HepG2 (cell line): Measurements from ENCODE around the gene BTN1A1. TPM values are rescaled to one million over a fixed set of nuclear protein-coding genes. Genes with fewer than 3 reads are reported as not detected.

ENCODE experiments used
- ATF1 ChIP-seq: IDR thresholded peaks from 2 replicates; pipeline ENCODE4 v1.6.1; 2016; ENCODE audit warnings: mild to moderate bottlenecking, control low read depth
- FOXO1 ChIP-seq: sonication (generic); formaldehyde crosslinking; IDR thresholded peaks from 2 replicates; pipeline ENCODE4 v1.4.0; 2020; ENCODE audit warnings: missing genetic modification reagents
- GATAD2A ChIP-seq: IDR thresholded peaks from 2 replicates; pipeline ENCODE4 v1.6.1; 2016
- HDAC2 ChIP-seq: sonication (generic); formaldehyde crosslinking; IDR thresholded peaks from 2 replicates; pipeline ENCODE4 v1.4.0; 2020; ENCODE audit warnings: missing genetic modification reagents
- JUNB ChIP-seq: sonication (generic); formaldehyde crosslinking; IDR thresholded peaks from 2 replicates; pipeline ENCODE4 v1.8.0; 2022; ENCODE audit warnings: missing genetic modification reagents, mild to moderate bottlenecking, borderline replicate concordance
- MAFF ChIP-seq: IDR thresholded peaks from 2 replicates; pipeline ENCODE4 v1.6.1; 2011; ENCODE audit warnings: low read depth, low read length, improper control_type of control experiment
- RBAK ChIP-seq: sonication (generic); formaldehyde crosslinking; IDR thresholded peaks from 2 replicates; pipeline ENCODE4 v1.5.1; 2020; ENCODE audit warnings: mild to moderate bottlenecking, missing genetic modification reagents
- RFX5 ChIP-seq: IDR thresholded peaks from 2 replicates; pipeline ENCODE4 v1.6.1; 2011; ENCODE audit warnings: low read depth, low read length, improper control_type of control experiment
- SALL1 ChIP-seq: sonication (generic); formaldehyde crosslinking; IDR thresholded peaks from 2 replicates; pipeline ENCODE4 v1.8.0; 2022; ENCODE audit warnings: mild to moderate bottlenecking, missing genetic modification reagents
- SRSF9 ChIP-seq: fragments of 200-400 bp; formaldehyde crosslinking; IDR thresholded peaks from 2 replicates; pipeline ENCODE4 v1.6.1; 2018; ENCODE audit warnings: borderline replicate concordance, mild to moderate bottlenecking, low read depth, low read length; ENCODE audit not compliant: insufficient read depth, poor library complexity, severe bottlenecking
- SSRP1 ChIP-seq: IDR thresholded peaks from 2 replicates; pipeline ENCODE4 v1.6.1; 2016; ENCODE audit warnings: control low read depth
- ZNF260 ChIP-seq: sonication (generic); formaldehyde crosslinking; IDR thresholded peaks from 2 replicates; pipeline ENCODE4 v1.4.0; 2020; ENCODE audit warnings: missing genetic modification reagents, low read depth, mild to moderate bottlenecking, borderline replicate concordance
- ZNF850 ChIP-seq: sonication (generic); formaldehyde crosslinking; conservative IDR thresholded peaks from 2 replicates; pipeline ENCODE4 v1.9.0; 2021; ENCODE audit warnings: mild to moderate bottlenecking, missing genetic modification reagents
- ZSCAN22 ChIP-seq: sonication (generic); formaldehyde crosslinking; IDR thresholded peaks from 2 replicates; pipeline ENCODE4 v1.4.0; 2020; ENCODE audit warnings: mild to moderate bottlenecking, missing genetic modification reagents
- polyA plus RNA-seq, 8 experiments: library from polyadenylated mRNA; depleted of rRNA in 3 of 8; stranded (reverse) in 7 of 8; unstranded in 1 of 8; fragments of >200 nt; fragmentation: Illumina TruSeq in 4 of 8; extraction: Trizol in 4 of 8; gene quantifications; 2 replicates each; pipeline versions ENCODE4 v1.2.1 to v1.2.3, GENCODE V29; 2011 to 2016; ENCODE audit warnings: low read depth in 4 of 8, missing spikeins in 1 of 8, mixed read lengths in 1 of 8; ENCODE audit not compliant: insufficient read depth in 1 of 8
- total RNA-seq, 5 experiments: library from RNA; depleted of rRNA; stranded (reverse); fragments of >200 nt; fragmentation: Illumina TruSeq; extraction: Trizol; gene quantifications; 2 replicates each; pipeline ENCODE4 v1.2.3, GENCODE V29; 2016; ENCODE audit warnings: low read depth in 1 of 5
- TF ChIP-seq, protein P1 (sequence below): IDR thresholded peaks from 2 replicates; pipeline ENCODE4 v1.6.1; 2016; ENCODE audit warnings: low read depth, missing genetic modification reagents, missing compliant biosample characterization
- TF ChIP-seq, protein P2 (sequence below): fragments of 450-650 bp; IDR thresholded peaks from 2 replicates; pipeline ENCODE4 v1.6.1; 2017

The BTN1A1 gene
- total and polyA plus RNA-seq, 2 of the 13 experiments (the other 11 are each of a cell fraction or from before 2014, with no cell fraction given): 0.04 TPM; not detected in 1

DNA sequence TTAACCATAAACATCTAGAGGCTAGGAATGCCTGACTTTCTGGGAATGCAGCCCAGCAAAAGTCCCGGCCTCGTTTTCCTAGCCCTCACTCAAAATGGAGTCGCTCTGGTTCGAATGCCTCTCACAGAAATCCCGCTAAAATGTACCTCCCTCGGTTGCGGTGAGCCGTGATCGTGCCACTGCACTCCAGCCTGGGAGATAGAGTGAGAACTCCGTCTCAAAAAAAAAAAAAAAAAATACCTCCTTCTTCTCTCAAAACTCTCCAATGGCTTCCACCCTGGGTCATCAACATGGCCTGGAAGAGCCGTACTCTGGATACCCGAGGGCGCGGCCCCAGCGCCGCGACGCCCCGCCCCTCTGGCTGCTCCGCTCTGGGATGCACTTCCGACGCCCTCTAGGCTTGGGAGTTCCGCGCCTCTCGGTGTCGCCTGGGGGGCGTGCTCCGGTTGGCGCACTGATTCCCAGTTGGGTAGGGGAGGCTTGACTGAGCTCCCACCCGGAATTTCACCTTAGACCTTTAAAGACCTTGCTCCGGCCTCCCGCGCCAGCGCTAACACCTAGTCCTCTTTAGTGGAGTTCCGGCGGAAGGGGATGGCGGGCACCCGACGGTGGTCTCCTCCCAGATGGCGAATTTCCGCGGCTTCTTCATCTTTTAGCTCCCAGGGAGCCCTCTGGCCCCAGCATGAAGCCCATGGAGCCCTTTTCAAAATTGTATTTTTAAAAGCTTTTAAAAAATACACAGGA lies 50.3 kb downstream of the BTN1A1 start (continued):
- TF ChIP-seq MAFF (no peak), SRSF9 (no peak), FOXO1 (CRISPR knock-in tag) (peak; percentile 53; the same call in 1 of the 2 replicates), SALL1 (CRISPR knock-in tag) (peak; percentile 92), RFX5 (peak; percentile 46; the same call in 1 of the 2 replicates), ZNF850 (no peak), HDAC2 (CRISPR knock-in tag) (peak; percentile 82), ZNF260 (CRISPR knock-in tag) (no peak), SSRP1 (CRISPR knock-in tag) (no peak), ATF1 (0 out of 2 replicates have a peak, but pooled peaks have one; percentile 51), ZSCAN22 (no peak), RBAK (CRISPR knock-in tag) (0 out of 2 replicates have a peak, but pooled peaks have one; percentile 41), JUNB (no peak), GATAD2A (CRISPR knock-in tag) (peak; percentile 87)
- TF ChIP-seq, protein P1, sequence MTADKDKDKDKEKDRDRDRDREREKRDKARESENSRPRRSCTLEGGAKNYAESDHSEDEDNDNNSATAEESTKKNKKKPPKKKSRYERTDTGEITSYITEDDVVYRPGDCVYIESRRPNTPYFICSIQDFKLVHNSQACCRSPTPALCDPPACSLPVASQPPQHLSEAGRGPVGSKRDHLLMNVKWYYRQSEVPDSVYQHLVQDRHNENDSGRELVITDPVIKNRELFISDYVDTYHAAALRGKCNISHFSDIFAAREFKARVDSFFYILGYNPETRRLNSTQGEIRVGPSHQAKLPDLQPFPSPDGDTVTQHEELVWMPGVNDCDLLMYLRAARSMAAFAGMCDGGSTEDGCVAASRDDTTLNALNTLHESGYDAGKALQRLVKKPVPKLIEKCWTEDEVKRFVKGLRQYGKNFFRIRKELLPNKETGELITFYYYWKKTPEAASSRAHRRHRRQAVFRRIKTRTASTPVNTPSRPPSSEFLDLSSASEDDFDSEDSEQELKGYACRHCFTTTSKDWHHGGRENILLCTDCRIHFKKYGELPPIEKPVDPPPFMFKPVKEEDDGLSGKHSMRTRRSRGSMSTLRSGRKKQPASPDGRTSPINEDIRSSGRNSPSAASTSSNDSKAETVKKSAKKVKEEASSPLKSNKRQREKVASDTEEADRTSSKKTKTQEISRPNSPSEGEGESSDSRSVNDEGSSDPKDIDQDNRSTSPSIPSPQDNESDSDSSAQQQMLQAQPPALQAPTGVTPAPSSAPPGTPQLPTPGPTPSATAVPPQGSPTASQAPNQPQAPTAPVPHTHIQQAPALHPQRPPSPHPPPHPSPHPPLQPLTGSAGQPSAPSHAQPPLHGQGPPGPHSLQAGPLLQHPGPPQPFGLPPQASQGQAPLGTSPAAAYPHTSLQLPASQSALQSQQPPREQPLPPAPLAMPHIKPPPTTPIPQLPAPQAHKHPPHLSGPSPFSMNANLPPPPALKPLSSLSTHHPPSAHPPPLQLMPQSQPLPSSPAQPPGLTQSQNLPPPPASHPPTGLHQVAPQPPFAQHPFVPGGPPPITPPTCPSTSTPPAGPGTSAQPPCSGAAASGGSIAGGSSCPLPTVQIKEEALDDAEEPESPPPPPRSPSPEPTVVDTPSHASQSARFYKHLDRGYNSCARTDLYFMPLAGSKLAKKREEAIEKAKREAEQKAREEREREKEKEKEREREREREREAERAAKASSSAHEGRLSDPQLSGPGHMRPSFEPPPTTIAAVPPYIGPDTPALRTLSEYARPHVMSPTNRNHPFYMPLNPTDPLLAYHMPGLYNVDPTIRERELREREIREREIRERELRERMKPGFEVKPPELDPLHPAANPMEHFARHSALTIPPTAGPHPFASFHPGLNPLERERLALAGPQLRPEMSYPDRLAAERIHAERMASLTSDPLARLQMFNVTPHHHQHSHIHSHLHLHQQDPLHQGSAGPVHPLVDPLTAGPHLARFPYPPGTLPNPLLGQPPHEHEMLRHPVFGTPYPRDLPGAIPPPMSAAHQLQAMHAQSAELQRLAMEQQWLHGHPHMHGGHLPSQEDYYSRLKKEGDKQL (CRISPR knock-in tag): no peak
- TF ChIP-seq, protein P2, sequence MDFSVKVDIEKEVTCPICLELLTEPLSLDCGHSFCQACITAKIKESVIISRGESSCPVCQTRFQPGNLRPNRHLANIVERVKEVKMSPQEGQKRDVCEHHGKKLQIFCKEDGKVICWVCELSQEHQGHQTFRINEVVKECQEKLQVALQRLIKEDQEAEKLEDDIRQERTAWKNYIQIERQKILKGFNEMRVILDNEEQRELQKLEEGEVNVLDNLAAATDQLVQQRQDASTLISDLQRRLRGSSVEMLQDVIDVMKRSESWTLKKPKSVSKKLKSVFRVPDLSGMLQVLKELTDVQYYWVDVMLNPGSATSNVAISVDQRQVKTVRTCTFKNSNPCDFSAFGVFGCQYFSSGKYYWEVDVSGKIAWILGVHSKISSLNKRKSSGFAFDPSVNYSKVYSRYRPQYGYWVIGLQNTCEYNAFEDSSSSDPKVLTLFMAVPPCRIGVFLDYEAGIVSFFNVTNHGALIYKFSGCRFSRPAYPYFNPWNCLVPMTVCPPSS: no peak
